GOT3 (cell line): ENCODE data around the gene BIRC7.
"Not testable (repeated sequence)": the region's sequence is repeated elsewhere in the genome, so short reads cannot be mapped to it uniquely, and the experiment has no call there.

Source experiments
- DNase-seq: peaks from one replicate; lab custom pipeline; 2025; ENCODE audit warnings: mixed read lengths; lab: John Stamatoyannopoulos, UW

BIRC7 gene

DNA sequence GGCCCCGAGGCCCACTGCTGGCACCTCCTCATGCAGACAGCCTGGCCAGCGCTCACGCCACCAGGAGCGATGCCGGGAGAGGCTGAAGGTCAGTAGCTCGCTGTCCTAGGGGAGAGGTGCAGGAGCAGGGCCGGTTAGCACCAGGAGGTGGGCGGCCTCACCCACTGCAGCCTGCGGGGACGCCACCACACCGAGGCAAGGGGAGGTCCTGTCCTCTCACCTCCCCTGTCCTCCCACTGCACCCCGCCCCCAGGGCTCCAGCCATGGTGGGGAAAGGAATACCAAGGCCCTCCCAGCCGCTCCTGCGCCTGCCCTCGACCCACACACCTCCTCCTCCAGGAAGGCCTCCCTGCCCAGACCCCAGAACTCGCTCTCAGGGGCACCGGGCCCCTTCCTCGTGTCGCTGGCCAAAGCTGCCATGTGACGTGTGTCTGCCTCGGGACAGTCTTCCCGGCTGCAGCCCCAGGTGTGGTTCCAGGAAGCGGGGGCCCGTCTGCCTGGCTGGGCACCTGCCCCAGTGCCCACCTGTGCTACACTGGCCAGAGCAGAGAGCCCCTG is 12.0 kb downstream of the BIRC7 start:
- no peak for DNase-seq

GRCh38 chr20:63248835-63249591 is 13.3 kb downstream of the BIRC7 start:
- DNase-seq: no peak

GRCh38 chr20:63249891-63250290 is 14.2 kb downstream of the BIRC7 start:
- DNase-seq: no peak

- not testable (repeated sequence) for DNase-seq
Observed at GRCh38 chr20:63251350-63251749, 15.6 kb downstream of the BIRC7 start.

DNA sequence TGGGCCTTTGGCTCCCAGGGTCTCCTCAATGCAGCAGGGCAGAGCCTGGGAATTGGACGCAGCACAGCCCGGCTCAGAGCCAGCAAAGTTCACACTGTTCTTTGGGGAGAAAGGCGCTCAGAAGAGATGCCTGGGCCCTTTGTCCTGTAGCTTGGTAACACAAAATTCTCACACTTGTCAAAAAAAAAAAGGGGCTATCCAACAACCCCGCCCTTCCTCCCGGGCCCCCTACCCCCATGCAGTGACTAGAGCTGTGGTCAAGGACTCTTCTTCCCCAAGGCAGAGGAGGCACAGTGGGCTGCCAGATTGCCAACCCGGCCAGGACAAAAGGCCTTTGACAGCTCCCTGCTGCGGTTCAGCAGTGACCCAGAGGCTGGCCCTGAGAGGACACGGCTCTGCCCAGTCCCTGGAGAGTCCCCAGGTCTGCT is 16.6 kb downstream of the BIRC7 start:
- no peak for DNase-seq

- DNase-seq: no peak
Observed at GRCh38 chr20:63253065-63253437, 17.3 kb downstream of the BIRC7 start.

DNA sequence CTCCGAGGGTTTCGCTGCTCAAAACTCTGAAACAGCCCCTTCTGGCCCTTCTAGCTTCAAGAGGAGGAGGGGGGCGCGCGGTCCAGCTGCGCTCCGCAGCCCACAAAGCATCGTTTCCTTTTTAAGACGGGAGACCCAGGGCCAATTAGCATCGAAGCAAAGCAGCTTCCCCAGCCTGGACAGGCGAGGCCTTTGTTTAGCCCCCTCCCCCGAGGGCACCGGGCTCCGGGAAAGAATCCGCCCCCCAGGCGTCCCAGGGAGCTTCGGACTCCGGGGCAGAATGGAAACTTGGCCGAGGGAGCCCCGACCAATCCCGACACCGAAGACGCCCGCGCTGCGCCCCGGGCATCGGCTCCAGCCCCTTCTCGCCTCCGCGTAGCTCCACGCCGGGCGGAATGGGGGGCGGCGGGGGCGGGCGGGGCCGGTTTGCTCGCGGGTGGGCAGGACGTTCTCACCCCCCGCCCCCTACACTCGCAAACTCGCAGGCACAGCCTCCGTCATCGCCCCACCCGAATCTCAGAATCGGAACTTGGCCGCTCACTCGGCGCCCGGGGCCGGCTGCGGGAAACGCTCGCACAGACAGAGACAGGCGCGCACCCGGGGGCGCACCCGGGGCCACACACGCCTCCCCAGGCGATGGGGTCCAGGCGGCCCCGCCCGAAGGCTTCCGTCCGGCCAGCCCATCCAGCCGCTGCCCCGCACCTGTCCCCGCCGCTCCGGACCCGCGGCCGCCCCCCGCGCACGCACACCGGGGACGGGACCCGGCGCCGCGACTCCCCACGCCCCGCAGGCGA is 17.9 kb downstream of the BIRC7 start:
- no peak for DNase-seq

- DNase-seq: no peak
Observed at GRCh38 chr20:63254232-63254605, 18.5 kb downstream of the BIRC7 start, which contains the start of gene NKAIN4. TSS of gene NKAIN4 (minus strand) at chr20:63254463. CDS start at chr20:63254450, 13 bp downstream.

- DNase-seq: no peak
Observed at GRCh38 chr20:63254606-63255384, 19.1 kb downstream of the BIRC7 start.

- no peak for DNase-seq
Observed at GRCh38 chr20:63255931-63256704, 20.4 kb downstream of the BIRC7 start.

DNA sequence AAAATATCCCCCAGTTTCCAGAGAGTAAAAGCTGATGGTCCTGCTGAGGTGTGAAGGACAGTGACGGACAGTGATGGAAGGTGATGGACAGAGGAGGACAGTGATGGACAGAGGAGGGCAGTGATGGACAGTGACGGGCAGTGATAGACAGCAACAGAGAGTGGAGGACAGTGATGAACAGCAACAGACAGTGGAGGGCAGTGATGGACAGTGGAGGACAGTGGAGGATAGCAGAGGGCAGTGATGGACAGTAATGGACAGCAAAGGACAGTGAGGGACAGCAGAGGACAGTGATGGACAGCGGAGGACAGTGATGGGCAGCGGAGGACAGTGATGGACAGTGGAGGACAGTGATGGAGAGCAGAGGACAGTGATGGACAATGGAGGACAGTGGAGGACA is 21.2 kb downstream of the BIRC7 start:
- no peak for DNase-seq

DNA sequence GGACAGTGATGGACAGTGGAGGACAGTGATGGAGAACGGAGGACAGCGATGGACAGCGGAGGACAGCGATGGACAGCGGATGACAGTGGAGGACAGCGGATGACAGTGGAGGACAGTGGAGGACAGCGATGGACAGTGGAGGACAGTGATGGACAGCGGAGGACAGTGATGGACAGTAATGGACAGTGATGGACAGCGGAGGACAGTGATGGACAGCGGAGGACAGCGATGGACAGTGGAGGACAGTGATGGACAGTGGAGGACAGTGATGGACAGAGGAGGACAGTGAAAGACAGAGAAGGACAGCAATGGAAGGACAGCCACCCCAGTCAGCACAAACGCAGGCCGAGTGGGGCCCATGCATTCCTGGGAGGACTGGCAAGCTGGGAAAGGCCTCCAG is 21.9 kb downstream of the BIRC7 start:
- no peak for DNase-seq

DNA sequence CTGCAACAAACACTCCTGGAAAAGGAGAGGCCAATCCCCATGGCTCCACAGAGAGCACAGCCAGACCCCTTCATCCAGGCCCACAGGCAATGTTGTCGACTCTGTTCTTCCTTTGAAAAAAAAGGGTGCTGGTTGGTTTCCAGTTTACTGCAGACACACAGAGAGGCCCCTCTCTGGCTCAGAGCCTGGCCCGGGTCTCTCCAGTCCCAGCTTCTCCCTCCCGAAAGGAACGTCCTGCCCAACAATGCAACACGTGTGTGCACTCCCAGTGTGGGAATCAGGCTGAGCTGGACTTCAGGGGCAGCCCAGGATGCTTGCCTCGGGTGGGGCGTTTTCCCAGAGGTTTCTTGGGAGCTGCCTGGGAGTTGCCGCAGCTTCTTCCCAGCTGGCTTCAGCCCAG is 23.1 kb downstream of the BIRC7 start:
- DNase-seq: no peak

DNA sequence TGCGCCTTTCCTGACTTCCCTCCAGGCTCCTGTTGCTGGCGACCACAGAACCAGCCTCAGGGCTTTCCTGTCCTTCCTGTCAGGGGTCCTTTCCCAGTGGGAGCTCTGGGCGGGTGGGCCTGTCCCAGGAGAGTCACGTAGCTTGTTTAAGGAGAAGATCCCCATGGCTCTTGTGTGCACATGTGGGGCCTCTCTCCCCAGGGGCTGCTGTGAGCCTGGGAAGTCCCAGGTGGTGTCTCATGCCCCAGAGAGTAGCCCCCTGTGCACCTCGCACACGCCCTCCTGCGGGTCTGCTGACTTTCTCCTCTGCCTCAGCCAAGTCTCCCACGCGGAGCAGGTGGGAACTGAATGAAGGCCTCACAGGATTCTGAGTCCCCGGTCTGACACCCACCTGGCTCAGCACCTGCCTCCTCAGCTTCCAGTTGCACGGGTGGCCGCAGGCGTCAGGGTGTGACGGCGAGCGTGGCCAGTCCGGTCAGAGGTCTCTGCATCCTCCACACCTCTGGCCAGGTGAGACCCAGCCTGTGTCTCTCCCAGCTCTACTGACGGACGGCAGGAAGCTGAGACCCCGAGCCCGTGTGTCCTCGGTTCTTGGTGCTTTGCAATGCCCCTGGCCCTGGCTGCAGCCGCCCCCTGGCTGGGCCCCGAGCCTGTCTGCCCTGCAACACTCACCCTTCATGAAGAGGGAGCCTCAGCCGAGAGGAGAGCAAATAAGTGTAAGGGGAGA is 24.2 kb downstream of the BIRC7 start:
- no peak for DNase-seq

DNA sequence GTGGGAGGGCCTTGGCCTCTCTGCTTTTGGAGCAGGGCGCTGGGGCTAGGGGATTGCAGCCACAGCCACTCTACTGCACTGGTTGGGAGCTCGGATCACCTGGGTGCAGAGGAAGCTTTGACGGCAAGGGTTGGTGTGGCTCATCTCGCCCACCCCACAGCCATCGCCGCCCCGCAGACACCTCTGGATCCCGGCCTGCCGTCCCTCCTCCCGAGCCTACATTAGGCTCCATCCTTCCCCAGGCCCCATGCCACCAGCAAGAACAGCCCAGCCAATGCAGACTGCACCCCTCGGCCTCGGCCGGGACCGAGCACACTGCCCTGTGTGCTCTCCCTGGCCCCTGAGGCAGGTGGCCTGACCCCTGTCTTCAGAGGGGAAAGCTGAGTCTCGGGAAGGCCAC is 24.8 kb downstream of the BIRC7 start:
- no peak for DNase-seq

- no peak for DNase-seq
Observed at GRCh38 chr20:63261060-63261794, 25.5 kb downstream of the BIRC7 start.

GRCh38 chr20:63261795-63262528 is 26.3 kb downstream of the BIRC7 start:
- no peak for DNase-seq

DNA sequence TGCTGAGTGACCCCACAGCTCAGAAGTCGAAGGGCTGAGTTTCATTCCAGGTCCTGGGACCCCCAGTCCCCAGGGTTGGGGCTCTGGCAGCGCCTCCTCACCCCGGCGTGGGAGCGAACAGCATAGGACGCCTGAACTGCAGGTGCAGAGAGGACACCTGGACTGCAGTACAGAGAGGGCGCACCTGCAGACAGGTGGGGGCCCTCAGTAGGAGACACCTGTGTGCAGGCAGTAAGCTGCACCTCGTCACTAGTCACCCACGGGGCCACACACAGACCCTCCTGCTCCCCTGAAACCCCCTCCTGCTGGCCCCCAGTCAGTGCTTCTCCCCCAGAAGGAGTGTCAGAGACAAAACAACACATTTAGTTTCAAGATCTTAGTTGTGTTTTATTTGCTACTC is 27.1 kb downstream of the BIRC7 start:
- DNase-seq: no peak

- no peak for DNase-seq
Observed at GRCh38 chr20:63264000-63264399, 28.3 kb downstream of the BIRC7 start.
